NCI-H1436 treated with DMSO at 0.1 percent for 48 hours (cell line): ENCODE results near the gene FBXL13.
"Not testable (repeated sequence)": the region's sequence is repeated elsewhere in the genome, so short reads cannot be mapped to it uniquely, and the experiment has no call there.

Experiments used
- DNase-seq: peaks from one replicate; lab custom pipeline; 2025; lab: John Stamatoyannopoulos, UW

FBXL13 gene

GRCh38 chr7:103074519-103075336 lies at the start of gene FBXL13, which contains the start of gene ARMC10:
Gene FBXL13, minus strand, starts transcription at chr7:103074796.
Gene ARMC10, plus strand, starts transcription at chr7:103075140. Its CDS starts 133 bp downstream, at chr7:103075273.
- DNase-seq, result peak; percentile 34

GRCh38 chr7:103123529-103123928 lies 48.9 kb upstream of the FBXL13 start:
- no peak for DNase-seq

GRCh38 chr7:103121641-103122040 lies 47.0 kb upstream of the FBXL13 start:
- no peak for DNase-seq

GRCh38 chr7:103120362-103120761 lies 45.8 kb upstream of the FBXL13 start:
- no peak for DNase-seq

- no peak for DNase-seq
Measured at GRCh38 chr7:103119791-103120291, 45.2 kb upstream of the FBXL13 start.

- DNase-seq, result no peak
Measured at GRCh38 chr7:103117465-103117864, 42.9 kb upstream of the FBXL13 start.

GRCh38 chr7:103116991-103117390 lies 42.4 kb upstream of the FBXL13 start:
- DNase-seq, result no peak

GRCh38 chr7:103116511-103116910 lies 41.9 kb upstream of the FBXL13 start:
- no peak for DNase-seq

- DNase-seq, result no peak
Measured at GRCh38 chr7:103115771-103116170, 41.2 kb upstream of the FBXL13 start.

GRCh38 chr7:103114576-103115008 lies 40.0 kb upstream of the FBXL13 start:
- DNase-seq, result no peak

GRCh38 chr7:103113164-103113563 lies 38.6 kb upstream of the FBXL13 start:
- no peak for DNase-seq

GRCh38 chr7:103106703-103107070 lies 32.1 kb upstream of the FBXL13 start:
- DNase-seq, result not testable (repeated sequence)

- DNase-seq, result no peak
Measured at GRCh38 chr7:103106005-103106702, 31.6 kb upstream of the FBXL13 start.

- no peak for DNase-seq
Measured at GRCh38 chr7:103101543-103101942, 26.9 kb upstream of the FBXL13 start.

GRCh38 chr7:103100348-103100747 lies 25.8 kb upstream of the FBXL13 start:
- no peak for DNase-seq

- no peak for DNase-seq
Measured at GRCh38 chr7:103097041-103097440, 22.4 kb upstream of the FBXL13 start.

GRCh38 chr7:103095558-103095957 lies 21.0 kb upstream of the FBXL13 start:
- DNase-seq, result not testable (repeated sequence)

GRCh38 chr7:103094102-103094501 lies 19.5 kb upstream of the FBXL13 start:
- no peak for DNase-seq

GRCh38 chr7:103093429-103093828 lies 18.8 kb upstream of the FBXL13 start:
- DNase-seq, result no peak

- not testable (repeated sequence) for DNase-seq
Measured at GRCh38 chr7:103092321-103092720, 17.7 kb upstream of the FBXL13 start.

- DNase-seq, result no peak
Measured at GRCh38 chr7:103083210-103083609, 8.6 kb upstream of the FBXL13 start.

GRCh38 chr7:103082497-103082896 lies 7.9 kb upstream of the FBXL13 start:
- no peak for DNase-seq

GRCh38 chr7:103080923-103081322 lies 6.3 kb upstream of the FBXL13 start:
- DNase-seq, result no peak
